ENCODE results near the gene THOC1. TPM values are rescaled to one million over a fixed set of nuclear protein-coding genes. Genes with fewer than 3 reads are reported as not detected.

THOC1 gene
- polyA plus RNA-seq, 3 donors: 7.8 to 18.3 (median 8.9) TPM

GRCh38 chr18:285817-286216 is 18.0 kb upstream of the THOC1 start:
- Histone ChIP-seq H4K20me1 (ENCODE audit: insufficient read depth, low read length) (no peaks in the 10 kb centered on the region), H3K9me3 (replicated peaks in 1 of 2; ENCODE audit: control insufficient read depth in 1 of 2, insufficient read depth in 1 of 2, low read length in 2 of 2) (no peaks in the 10 kb centered on the region), H3K4me2 (replicated peaks; ENCODE audit: extremely low read depth, low read length, poor library complexity, severe bottlenecking) (no peak overlapping the region), H3K9ac (ENCODE audit: insufficient read depth, low read length, poor library complexity, severe bottlenecking) (no peak overlapping the region), H3K79me2 (ENCODE audit: insufficient read depth, low read length) (no peaks in the 10 kb centered on the region), H3K27me3 (ENCODE audit: control insufficient read depth in 2 of 2, insufficient read depth in 2 of 2, low read length in 2 of 2) (no peaks in the 10 kb centered on the region), H2AFZ (ENCODE audit: insufficient read depth, low read depth, low read length, poor library complexity, severe bottlenecking) (no peak overlapping the region), H3K4me3 (replicated peaks in 1 of 3; ENCODE audit: low read depth in 2 of 3, low read length in 3 of 3) (no peak overlapping the region), H3K27ac (ENCODE audit: low read depth in 1 of 2, low read length in 2 of 2) (no peak overlapping the region), H3K36me3 (replicated peaks in 1 of 2; ENCODE audit: control insufficient read depth in 1 of 2, insufficient read depth in 2 of 2, low read length in 2 of 2) (no peaks in the 10 kb centered on the region), H3K4me1 (ENCODE audit: control insufficient read depth in 1 of 2, insufficient read depth in 2 of 2, low read length in 2 of 2) (peaks cover 8 to 9% of the 10 kb centered on the region in 2 donors)
- intact Hi-C loops (cut with micrococcal nuclease): loop anchor here (5.0 to 10.0 kb wide), 2 partner anchors 329 to 331 kb away; no protein-coding TSS in a partner anchor
- Mint-ChIP-seq H3K4me3 (no peak overlapping the region), H3K9me3 (peaks cover 0 to 5% (median 0%) of the 10 kb centered on the region in 7 donors), H3K36me3 (no peaks in the 10 kb centered on the region), H3K27me3 (ENCODE audit: low read depth in 3 of 3) (peaks cover 0 to 7% (median 2%) of the 10 kb centered on the region in 3 donors), H3K4me1 (peaks cover 11% of the 10 kb centered on the region), H3K27ac (no peak overlapping the region)
- no CpG with 5 or more reads among the region's 6 CpGs for WGBS (ENCODE audit: insufficient coverage)
- no peak for TF ChIP-seq CTCF (IDR thresholded peaks at IDR 0.05)
- no peak for DNase-seq

- Histone ChIP-seq H3K79me2 (ENCODE audit: insufficient read depth, low read length) (no peaks in the 10 kb centered on the region), H3K4me1 (ENCODE audit: control insufficient read depth in 1 of 2, insufficient read depth in 2 of 2, low read length in 2 of 2) (peaks cover 4 to 10% of the 10 kb centered on the region in 2 donors), H2AFZ (ENCODE audit: insufficient read depth, low read depth, low read length, poor library complexity, severe bottlenecking) (peak overlapping the region; percentile 50), H3K9ac (ENCODE audit: insufficient read depth, low read length, poor library complexity, severe bottlenecking) (no peak overlapping the region), H3K27ac (ENCODE audit: low read depth in 1 of 2, low read length in 2 of 2) (no peak overlapping the region), H3K4me2 (replicated peaks; ENCODE audit: extremely low read depth, low read length, poor library complexity, severe bottlenecking) (peak overlapping the region; percentile 15), H3K27me3 (ENCODE audit: control insufficient read depth in 2 of 2, insufficient read depth in 2 of 2, low read length in 2 of 2) (no peaks in the 10 kb centered on the region), H4K20me1 (ENCODE audit: insufficient read depth, low read length) (no peaks in the 10 kb centered on the region), H3K4me3 (replicated peaks in 1 of 3; ENCODE audit: low read depth in 2 of 3, low read length in 3 of 3) (no peak overlapping the region), H3K9me3 (replicated peaks in 1 of 2; ENCODE audit: control insufficient read depth in 1 of 2, insufficient read depth in 1 of 2, low read length in 2 of 2) (peaks cover 0 to 11% of the 10 kb centered on the region in 2 donors), H3K36me3 (replicated peaks in 1 of 2; ENCODE audit: control insufficient read depth in 1 of 2, insufficient read depth in 2 of 2, low read length in 2 of 2) (no peaks in the 10 kb centered on the region)
- Mint-ChIP-seq H3K4me3 (peak overlapping the region; percentile 11 to 51), H3K4me1 (peaks cover 5% of the 10 kb centered on the region), H3K27me3 (ENCODE audit: low read depth in 3 of 3) (peaks cover 4 to 8% (median 7%) of the 10 kb centered on the region in 3 donors), H3K36me3 (no peaks in the 10 kb centered on the region), H3K27ac (peak overlapping the region in 6 of 7 donors; percentile 40 to 75 (median 54)), H3K9me3 (peaks cover 0 to 13% (median 6%) of the 10 kb centered on the region in 7 donors)
- WGBS (ENCODE audit: insufficient coverage): no CpG with 5 or more reads among the region's 2 CpGs
- TF ChIP-seq CTCF (IDR thresholded peaks at IDR 0.05): no peak
- intact Hi-C loops (cut with micrococcal nuclease): loop anchor here in 1 of 2 donors (10.0 kb wide), 2 partner anchors 189 to 219 kb away; no protein-coding TSS in a partner anchor
- DNase-seq: peak; percentile 21 to 71 (median 34)
Measured at GRCh38 chr18:275486-275885, 7.6 kb upstream of the THOC1 start.
